HG03045 (cell line): ENCODE results near the gene C17orf58.
A peak's percentile ranks its signal among the peaks of the same experiment; 100 is the strongest.
"Not testable (repeated sequence)": the region's sequence is repeated elsewhere in the genome, so short reads cannot be mapped to it uniquely, and the experiment has no call there.

Experiments
- ATAC-seq: cut with Tn5 transposase; IDR thresholded peaks from one replicate; pipeline ENCODE4 v1.9.1; 2021; ENCODE audit warnings: mild to moderate bottlenecking, moderate library complexity; ENCODE audit not compliant: unreplicated experiment

The C17orf58 gene

DNA sequence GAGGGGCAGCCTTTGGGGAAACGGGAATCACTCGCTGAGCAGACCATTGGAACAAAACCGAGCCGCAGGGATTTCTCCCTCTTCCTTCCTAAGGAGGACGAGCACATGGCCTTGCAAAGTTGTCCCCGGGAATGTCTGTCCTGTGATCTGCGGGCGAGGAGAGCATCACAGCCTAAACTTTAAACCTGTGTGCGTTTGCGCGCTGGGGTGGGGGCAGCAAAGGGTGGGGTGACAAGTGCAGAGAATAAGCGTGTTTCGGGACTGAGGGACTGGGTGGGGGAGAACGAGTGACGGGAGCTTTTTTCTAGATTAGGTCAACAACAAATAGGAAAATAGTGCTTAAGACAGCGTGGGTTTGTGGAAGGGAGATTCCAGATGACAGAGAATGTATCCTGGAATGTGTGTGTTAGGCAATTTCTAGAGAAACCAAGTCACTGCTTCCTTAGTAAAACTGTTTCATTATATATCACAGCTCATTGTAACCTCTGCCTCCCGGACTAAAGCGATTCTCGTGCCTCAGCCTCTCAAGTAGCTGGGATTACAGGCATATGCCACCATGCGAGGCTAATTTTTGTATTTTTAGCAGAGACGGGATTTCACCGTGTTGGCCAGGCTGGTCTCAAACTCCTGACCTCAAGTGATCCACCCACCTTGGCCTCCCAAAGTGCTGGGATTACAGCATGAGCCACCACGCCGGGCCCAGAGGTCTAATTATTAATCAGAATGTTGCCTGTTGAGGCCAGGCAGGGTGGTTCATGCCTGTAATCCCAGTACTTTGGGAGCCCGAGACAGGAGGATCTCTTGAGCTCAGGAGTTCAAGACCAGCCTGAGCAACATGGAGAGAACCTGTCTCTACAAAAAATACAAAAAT, at the start of gene C17orf58:
TSS of gene C17orf58 (minus strand) at position 169 of the 871 bp plus-strand sequence. CDS start 271 bp downstream, outside the sequence.
- not testable (repeated sequence) for ATAC-seq

DNA sequence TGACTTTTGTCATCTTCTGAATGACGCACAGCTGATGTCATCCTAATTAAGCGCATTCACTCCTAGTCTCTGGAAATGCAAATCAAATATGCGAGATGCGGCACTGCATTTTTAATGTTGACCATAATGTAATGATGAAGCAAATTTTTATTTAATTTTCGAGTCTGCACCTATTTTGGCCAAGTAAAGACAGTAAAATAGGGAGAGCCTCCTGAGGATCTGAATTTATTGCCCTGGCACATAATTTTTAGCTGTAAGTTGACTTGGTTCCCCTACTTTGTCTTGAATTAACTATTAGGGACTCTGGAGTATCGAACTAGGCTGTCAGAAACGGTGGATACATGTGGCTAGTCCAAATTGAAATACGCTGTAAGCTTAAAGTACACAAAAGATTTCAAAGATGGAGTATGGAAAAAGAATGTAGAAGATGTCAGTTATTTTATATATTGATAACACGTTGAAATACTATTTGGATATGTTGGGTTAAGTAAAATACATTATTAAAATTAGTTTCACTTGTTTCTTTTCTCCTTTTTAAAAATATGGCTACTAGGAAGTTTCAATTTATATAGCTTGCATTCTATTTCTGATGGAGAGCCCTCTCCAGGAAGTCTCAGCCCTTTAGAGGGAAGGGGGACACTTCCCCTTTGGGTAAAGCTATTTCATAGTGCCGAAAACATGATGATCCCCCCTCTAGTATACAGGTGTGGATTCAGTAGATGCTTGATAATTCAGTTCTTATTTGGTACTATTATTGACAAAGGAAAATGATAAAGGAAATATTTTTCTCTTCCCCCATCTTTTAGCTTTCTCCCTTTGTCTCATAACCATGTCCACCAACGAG, 40.3 kb upstream of the C17orf58 start:
- no peak for ATAC-seq

DNA sequence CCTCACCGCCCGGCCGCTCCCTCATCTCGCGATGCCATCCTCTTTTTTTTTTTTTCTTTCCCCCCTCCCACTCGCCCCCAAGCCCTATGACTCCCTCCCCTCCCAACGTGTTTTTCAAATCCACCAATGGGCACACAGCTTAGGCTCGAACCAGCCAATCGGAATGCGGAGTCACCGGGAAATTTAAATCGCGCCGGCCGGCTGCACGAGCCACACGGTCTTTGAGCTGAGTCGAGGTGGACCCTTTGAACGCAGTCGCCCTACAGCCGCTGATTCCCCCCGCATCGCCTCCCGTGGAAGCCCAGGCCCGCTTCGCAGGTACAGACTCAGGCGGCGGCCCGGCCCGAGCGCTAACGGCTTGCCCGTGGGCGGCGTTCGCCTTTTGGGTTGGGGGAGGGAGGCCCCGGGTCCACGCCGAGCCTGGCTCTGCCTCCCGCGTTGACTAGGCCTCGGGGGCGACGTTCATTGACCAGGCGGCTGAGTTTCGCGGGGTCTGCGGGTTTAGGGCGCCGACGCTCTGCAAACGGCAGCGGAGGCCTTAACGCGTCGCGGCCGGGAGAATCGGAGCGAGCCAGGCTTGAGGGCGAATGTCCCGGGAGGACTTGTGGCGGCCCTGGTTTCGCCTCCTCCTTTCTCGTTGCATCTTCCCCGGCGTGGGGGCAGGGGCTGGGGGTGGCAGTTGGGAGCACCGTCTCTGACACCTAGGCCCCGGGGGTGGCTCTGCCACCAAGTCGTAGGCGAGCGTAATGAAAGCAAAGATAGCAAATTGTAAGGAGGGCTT, 39.4 kb upstream of the C17orf58 start, which contains the start of gene KPNA2:
TSS of gene KPNA2 (plus strand) at position 213 of the 781 bp plus-strand sequence. CDS start 1,398 bp downstream, outside the sequence.
- ATAC-seq = peak; percentile 93

DNA sequence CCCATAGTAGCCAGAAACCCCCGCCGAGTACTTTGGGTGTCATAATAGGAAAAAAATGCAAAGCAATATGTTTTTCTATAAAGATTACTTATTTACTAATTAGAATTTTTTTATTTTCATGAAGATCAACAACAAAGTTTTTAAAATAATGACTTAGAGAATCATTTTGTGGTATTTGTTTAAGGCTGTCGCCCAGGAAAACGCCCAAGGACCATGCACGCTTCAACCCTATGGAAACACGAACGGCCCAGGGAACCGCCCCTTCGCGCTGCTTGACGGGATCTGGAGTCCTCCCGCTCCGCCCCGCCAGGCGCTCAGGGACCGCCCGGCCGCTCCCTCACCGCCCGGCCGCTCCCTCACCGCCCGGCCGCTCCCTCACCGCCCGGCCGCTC, 38.9 kb upstream of the C17orf58 start:
- peak; percentile 79 for ATAC-seq

DNA sequence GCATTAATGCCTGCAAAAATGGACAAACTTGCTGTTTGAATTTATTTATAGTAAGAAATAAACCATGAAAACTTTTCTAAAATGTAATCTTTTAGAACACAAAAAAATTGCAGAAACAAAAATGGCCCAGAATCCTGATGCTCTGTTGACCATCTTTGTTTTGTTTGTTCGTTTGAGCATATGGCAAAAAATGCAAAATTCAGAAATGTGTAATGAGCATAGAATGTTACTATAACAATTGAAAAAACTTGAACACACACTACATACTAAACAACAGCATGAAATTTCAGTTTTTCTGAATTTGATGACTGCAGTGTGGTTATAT, 38.1 kb upstream of the C17orf58 start:
- ATAC-seq = no peak

DNA sequence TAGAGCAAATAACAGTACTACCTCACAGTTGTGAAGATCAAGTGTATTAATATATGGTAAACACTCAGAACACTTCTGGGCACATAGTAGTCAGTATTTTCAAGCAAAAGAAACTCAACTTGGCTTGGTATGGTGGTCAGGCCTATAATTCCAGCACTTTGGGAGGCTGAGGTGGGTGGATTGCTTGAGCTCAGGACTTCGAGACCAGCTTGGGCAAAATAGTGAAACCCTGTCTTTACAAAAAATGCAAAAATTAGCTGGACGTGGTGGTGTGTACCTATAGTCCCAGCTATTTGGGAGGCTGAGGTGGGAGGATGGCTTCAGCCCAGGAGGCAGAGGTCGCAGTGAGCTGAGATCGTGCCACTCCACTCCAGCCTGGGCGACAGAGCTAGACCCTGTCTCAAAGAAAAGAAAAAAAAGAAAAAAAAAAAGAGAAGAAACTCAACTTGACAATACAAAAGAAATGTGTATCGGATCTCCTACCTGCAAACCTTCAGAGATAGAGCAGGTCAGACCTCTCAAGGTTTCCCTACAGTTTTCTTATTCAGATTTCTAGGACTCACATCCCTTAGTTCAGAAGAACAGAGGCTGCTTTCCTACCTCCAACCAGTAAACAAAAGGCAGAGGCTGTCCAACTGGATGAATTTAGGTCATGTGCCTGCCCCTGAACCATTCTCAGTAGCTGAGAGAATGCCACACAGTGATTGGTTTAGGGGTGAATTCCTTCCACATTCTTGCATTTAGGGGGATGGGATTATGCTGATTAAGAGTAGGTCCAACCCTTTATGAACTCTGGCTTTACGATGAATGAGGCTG, 37.6 kb upstream of the C17orf58 start:
- ATAC-seq = no peak

DNA sequence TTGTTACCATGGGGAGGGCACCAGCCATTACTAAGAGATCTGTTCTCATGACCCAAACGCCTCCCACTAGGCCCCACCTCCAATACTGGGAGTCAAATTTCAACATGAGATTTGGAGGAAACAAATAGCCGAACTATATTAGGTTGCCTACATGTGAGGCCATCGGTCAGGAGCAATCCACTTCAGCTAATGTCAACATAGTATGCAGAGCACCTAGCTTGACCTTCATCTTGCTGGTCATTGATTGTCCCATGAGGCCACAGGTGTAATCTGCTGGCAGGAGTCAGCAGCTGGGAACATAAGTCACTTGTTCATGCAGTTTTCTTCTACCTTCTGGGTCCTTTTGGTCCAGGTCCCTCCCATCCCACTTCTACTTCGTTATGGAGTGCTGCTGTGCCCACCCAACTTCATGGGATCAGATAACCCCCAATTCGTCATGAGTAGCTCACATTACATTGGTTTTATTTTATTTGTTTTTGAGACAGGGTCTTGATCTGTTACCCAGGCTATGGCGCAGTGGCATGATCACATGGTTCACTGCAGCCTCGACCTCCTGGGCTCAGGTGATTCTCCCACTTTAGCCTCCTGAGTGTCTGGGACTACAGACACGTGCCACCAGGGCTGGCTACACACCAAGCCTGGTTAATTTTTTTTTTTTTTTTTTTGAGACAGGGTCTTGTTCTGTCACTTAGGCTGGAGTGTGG, 33.4 kb upstream of the C17orf58 start:
- no peak for ATAC-seq

DNA sequence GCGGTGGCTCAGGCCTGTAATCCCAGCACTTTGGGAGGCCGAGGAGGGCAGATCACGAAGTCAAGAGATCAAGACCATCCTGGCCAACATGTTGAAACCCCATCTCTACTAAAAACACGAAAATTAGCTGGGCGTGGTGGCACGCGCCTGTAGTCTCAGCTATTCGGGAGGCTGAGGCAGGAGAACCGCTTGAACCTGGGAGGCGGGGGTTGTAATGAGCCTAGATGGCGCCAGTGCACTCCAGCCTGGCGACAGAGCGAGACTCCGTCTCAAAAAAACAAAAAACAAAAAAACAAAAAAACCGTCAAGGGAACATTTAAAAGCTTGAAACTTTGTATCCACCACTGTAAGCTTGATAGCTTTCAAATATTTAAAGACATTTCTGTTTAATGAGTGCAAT, 26.3 kb upstream of the C17orf58 start:
- ATAC-seq = not testable (repeated sequence)

DNA sequence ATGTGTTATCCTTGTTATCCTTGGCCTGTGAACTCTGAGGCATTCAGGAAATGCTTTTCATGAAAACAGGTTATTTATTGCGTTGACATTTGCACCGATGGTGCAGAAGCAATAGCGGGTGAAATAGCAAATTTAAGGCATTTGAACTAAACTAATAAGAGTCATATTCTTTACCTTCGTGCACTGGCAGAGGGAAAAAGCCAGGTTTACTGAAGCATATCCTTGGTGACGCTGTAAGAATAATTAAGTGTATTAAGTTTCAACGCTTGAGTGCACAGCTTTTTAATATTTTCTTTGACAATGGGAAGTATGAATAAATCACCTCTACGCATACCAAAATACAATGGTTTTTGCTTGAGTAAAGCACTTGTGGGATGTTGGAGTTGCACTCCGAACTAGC, 25.7 kb upstream of the C17orf58 start:
- no peak for ATAC-seq

DNA sequence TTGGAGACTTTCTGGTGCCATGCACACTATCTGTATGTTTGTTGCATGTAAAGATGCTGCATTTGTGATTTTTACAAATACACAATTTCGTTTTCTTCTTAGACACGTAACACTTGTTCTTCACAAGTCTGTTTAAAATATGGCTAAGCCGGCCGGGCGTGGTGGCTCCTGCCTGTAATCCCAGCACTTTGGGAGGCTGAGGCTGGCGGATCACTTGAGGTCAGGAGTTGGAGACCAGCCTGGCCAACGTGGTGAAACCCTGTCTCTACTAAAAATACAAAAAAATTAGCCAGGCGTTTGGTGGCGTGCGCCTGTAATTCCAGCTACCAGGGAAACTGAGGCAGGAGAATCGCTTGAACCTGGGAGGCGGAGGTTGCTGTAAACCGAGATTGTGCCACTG, 24.5 kb upstream of the C17orf58 start:
- ATAC-seq = not testable (repeated sequence)

DNA sequence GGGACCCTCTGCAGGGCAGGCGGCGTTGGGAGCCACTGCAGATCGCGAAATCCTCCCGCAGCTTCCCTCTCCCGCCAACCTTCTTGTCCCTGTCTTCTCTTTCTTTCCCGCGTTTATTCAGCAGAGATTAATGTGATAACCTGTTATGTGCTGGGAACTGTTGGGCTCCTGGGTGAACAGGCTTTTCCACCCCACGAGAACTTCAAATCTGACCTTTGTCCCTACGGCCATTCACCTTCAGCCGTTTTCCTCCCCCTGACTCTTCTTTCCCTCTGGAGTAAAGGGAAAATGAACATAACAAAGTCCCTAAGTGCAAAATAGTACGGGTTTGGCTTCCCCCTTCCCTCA, 24.1 kb upstream of the C17orf58 start:
- no peak for ATAC-seq

DNA sequence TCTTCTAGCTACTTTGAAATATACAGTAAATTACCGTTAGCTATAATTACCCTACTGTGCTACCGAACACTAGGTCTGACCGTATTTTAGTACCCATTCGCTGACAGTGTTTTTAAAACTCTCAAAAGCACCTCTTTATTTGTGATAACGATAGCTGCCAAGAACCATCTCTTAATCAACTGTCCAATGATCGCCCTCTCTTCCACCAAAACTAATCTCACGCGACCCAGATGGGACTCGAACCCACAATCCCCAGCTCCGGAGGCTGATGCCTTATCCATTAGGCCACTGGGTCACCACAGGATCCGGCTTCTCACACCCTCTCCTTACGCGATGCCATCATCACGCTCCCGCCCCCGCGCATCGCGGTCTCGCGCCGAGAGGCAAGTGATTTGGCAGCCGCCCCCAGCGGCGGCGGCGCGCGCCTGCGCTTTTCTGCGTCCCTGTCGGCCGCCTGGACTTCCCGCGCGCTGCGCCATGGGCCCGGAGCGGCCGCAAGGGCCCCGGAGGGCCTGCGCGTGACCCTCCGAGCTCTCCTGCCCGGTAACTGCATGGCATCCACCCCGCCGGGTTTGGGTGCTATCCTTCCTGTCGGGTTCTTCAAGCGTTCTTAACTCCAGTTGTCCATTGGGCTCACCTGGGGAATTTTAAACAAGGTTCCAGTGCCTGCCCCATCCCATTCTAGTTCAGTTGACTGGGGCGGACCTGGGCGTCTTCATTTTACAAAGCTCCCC, 23.6 kb upstream of the C17orf58 start:
- peak; percentile 78 for ATAC-seq

DNA sequence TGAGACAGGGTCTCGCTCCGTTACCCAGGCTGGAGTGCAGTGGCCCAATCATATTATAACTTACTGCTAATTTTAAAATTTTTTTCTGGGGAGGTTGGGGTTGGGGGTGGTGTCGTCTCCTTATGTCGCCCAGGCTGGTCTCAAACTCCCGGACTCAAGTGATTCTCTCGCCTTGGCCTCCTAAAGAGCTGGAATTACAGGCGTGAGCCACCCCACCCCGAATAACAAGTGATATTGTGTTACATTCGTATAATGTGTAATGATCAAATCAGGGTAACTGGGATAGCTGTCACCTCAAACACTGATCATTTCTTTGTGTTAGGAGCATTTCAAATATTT, 23.0 kb upstream of the C17orf58 start:
- no peak for ATAC-seq

DNA sequence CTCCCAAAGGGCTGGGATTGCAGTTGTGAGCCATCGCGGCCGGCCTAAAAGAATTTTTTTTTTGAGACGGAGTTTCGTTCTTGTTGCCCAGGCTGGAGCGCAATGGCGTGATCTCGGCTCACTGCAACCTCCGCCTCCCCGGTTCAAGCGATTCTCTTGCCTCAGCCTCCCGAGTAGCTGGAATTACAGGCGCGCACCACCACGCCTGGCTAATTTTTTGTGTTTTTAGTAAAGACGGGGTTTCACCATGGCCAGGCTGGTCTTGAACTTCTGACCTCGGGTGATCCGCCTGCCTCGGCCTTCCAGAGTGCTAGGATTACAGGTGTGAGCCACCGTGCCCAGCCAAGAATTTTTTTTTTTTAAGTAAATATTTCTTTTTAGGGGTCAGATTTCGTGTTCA, 22.2 kb upstream of the C17orf58 start:
- not testable (repeated sequence) for ATAC-seq

DNA sequence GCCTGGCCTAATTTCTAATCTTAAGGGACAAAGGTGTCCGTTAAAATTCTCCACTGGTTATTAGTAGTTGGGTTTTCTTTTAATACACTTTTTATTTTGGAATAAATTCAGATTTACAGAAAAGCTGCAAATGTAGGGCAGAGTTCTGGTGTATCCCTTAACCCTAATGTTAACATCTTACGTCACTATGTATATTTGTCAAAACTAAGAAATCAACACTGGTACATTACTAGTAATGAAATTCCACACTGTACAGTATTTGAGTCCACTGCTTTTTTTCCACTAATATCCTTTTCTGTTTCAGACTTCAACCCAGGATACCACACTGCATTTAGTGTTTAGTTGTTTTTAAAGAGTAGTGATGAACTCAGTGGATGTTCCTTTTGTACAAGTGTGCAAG, 20.6 kb upstream of the C17orf58 start:
- ATAC-seq = no peak

DNA sequence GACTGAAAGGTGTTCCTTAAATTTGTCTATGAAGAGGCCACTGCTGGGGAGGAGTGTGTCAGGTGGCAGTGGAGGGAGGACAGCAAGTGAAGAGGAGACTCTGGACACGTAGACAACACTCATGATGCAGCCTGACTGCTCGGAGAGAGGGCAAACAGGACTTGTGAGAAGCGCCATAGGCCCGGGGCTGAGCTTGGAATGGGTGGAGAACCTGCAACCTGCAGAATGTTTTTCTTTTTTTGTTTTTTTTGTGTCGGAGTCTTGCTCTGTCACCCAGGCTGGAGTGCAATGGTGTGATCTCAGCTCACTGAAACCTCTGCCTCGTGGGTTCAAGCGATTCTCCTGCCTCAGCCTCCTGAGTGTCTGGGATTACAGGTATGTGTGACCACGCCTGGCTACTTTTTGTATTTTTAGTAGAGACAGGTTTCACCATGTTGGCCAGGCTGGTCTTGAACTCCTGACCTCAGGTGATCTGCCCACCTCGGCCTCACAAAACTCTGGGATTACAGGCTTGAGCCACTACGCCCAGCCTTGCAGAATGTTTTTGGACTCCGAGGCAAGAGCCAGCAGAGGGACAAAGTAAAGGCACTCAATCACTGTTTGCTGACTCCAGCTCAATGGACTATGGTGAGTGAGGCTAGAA, 18.9 kb upstream of the C17orf58 start:
- no peak for ATAC-seq

DNA sequence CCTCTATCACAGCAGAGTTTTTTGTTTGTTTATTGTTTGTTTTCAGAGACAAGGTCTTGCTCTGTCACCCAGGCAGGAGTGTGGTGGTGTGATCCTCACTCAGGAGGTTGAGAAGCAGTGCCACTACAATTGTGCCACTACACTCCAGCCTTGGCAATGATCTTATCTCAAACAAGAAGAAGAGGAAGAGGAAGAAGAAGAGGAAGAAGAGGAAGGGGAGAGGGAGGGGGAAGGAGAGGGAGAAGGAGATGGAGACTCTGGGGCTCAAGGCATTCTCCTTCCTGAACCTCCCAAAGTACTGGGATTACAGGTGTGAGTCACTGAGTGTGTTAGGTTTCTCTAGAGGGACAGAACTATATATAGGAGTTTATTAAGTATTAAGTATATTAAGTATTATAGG, 17.1 kb upstream of the C17orf58 start:
- no peak for ATAC-seq

DNA sequence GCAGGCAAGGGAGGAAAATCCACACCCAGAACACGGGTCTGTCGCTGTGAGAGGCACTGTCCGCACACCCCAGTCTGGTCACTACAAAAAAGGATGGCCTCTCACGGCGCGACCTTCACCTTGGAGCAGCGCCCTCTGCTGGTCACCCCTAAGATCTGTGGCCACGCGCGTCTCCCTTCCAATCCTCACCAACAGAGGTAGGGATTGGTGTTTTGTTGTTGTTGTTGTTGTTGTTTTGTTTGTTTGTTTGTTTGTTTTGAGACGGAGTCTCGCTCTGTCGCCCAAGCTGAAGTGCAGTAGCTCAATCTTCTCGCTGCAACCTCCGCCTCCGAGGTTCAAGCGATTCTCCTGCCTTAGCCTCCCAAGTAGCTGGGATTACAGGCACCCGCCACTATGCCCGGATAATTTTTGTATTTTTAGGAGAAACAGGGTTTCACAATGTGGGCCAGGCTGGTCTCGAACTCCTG, 15.0 kb upstream of the C17orf58 start:
- ATAC-seq = no peak

DNA sequence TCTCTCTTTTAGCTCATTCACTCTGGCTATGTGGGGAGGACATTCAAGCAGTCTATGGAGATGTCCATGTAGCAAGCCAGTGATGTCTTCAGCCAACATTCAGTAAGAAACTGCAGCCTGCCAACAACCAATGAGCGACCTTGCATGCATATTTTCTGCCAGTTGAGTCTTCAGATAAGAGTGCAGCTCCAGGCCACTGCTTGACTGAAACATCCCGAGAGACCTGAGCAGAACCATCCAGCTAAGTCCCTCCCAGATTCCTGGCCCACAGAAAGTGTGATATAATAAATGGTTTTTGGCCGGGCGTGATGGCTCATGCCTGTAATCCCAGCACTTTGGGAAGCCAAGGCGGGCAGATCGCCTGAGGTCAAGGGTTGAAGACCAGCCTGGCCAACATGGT, 10.5 kb upstream of the C17orf58 start:
- no peak for ATAC-seq
